GM18507 (cell line): ENCODE results near the gene AUP1.
"Not testable (repeated sequence)": the region's sequence is repeated elsewhere in the genome, so short reads cannot be mapped to it uniquely, and the experiment has no call there.

ENCODE experiments used
- DNase-seq: peaks from one replicate; pipeline ENCODE4 v3.0.0; 2011; ENCODE audit warnings: low read depth; ENCODE audit not compliant: insufficient read length; ENCODE audit errors: extremely low spot score
- FAIRE-seq: peaks from 2 replicates; lab custom pipeline; 2011; peaks lifted over from hg19 to GRCh38; lab: Jason Lieb, UNC

AUP1 gene

DNA sequence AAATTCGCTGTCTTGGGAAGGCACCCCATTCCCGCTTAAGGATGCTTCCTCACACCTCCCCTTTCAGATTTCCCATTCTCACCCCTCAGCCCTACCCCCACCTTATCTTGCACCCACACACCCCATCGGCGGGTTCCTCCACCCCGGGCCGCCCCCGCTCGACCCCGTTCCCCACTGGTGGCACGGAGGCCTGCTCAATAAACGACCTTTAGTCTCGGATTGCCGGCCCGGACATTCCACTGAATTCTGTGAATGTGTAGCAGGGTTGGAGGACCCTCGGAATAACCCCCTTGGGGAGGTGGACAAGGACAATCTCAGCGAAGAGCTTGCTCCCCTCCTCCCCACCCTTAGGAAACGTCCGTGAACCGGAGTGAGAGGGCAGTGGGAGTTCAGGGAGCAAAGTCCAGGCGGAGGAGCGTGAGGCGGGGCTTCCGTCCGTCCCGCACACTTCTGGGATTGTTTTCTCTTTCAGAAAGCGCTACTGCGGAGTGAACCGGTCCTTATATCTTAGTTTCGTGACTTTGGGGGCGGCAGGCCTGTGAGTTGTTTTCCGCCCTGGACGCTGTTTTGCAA lies 27.3 kb downstream of the AUP1 start:
- FAIRE-seq, result no peak
- no peak for DNase-seq

DNA sequence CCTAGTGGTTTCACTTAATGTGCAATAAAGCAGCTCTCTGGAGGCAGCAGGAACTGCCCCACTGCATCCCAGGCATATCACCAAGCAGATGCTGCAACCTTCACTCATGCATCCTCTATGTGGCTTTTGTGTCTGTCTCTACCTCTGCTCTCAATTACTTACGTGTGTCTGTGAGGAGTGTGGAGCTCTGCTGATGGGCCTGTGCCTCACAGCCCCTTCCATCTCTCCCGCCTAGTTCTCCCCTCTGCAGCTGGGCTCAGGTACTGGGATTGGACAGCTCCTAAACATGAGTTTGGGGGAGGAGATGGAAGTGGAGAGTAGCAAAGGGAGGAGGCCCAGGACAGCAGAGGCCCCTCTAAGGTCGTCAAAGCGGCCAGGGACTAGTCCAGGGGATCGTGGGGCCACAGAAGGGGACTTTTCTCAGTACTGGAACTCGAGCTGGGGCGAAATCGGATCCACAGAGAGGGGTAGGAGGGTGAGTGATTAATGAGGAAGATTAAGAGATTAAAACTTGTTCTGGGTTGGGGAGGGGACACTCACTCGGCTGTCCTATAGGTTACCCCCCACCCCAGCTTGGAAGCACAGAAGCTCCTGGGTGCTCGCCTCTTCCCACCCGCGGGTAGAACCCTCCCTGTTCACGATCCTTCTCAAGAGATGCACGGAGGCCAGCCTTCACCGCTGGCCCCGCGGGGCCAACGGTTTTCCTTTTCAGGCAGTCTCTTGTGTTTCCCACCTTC lies 28.0 kb downstream of the AUP1 start:
- no peak for FAIRE-seq
- DNase-seq, result no peak

DNA sequence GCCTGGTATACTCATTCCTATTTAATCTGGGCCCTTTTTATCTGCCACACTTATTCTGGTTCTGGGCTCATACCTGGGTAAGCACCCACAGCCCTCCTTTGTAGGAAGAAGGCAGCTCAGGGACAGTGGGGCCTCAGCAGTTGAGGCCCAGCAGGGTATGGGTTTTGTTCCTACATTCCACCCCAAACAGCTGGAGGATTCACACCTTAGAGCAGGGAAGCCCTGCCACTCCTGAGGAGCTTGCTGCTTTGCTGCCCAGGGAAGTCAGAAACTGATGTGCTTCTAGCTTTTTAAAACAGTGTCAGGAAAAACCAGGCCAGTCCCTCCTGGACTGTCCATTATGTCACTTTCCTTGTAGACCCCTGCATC lies 28.9 kb downstream of the AUP1 start:
- FAIRE-seq, result no peak
- DNase-seq, result no peak

DNA sequence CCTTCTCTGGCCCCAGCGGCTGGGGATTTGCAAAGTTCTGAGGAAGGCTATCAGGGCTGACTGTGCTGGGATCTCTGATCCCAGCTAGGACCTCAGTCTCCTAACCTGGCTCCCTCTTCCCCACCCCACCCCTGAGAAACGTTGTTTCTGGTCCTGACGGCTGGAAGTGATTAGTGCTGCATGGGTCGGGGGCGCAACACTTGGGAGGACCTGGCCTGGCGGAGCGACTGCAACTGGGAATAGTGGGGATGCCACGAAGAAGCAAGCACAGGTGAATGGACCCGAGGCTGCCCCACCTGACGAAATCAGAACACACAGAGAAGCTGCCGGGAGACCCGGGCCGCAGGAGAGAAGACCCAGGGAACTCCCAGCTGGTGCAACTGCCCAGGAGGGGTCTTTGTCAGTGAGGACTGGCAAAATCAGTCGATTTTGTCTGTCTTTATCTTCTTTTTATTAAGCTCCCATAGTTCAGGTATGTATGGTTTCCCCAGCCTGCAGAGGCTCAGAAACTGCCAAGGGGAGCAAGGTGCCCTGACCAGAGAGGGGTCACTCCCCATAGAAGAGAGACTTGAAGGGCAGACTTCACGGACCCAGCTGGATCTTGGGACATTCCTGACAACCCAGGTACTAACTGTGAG lies 29.4 kb downstream of the AUP1 start:
- DNase-seq, result no peak
- no peak for FAIRE-seq

DNA sequence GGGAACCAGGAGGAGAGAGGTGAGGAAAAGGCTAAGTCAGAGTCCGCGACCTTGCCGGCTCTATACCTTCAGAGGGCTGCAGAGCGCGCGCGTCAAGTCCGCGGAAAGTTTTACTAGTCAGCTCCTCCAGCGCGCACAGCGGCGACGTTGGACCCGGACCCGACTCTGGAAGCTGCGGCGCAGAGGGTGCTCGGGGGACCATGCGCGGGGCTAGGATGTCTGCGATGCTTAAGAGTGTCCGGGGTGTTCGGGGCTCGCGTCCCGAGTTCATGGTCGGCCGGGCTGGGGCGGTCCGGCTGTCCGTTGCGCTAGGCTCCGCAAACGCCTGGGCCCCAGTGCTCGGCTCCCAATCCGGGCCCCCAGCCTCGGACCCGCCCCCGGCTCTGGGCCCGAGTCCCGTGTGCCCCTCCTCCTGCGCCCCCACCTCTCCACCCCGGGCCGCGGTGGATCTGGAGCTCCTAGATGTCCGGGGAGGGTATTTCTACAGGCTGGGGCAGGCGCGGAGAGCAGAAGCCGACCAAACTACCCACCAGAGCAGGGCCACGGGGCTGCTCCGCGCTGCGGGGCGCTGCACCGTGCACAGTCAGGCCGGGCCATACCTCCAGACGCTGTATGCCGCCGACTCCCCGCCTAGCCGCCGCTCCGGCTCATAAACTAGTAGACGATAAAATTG lies 30.1 kb downstream of the AUP1 start, which contains the start of gene LBX2:
LBX2 (minus strand) TSS at position 337 of the 673 bp plus-strand sequence; CDS start at position 271, 66 bp downstream.
- DNase-seq (no peak), FAIRE-seq (no peak)

DNA sequence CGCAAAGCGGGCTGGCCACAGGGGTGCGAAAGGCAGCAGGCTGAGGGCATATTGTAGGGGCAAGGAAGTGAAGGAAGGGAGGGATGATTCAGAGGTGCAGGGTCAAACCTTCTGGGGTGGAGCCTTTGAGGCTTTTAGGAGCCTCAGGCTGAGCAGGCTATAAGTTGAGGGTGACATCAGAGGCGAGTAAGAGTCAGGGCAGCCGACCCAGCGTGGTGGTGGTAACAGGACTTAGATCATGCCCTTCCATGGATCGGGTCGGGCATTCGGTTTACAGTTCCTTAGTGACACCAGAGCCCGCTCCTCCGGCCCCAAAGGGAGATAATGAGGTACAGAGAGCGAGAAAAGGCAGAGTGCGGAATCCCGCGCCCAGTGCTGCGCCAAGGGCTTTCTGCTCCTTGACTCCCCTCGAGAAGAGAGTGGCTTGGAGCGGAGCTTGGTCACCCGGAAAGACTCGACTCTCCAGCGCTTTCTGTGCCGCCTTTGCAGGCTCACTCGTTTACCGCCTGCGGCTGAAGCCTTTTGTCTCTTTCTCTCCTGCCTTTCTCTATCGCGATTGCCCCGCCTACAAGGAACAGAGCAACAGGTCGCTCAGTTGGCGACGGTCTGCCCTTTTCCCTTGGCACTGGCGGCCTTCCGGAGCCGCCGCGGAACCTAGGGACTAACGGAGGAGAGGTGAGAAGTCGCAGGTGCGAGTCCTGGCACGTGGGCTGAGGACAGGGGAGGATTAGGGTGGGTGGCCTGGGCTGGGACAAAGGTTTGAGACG lies 30.8 kb downstream of the AUP1 start:
- no peak for FAIRE-seq
- DNase-seq, result no peak

DNA sequence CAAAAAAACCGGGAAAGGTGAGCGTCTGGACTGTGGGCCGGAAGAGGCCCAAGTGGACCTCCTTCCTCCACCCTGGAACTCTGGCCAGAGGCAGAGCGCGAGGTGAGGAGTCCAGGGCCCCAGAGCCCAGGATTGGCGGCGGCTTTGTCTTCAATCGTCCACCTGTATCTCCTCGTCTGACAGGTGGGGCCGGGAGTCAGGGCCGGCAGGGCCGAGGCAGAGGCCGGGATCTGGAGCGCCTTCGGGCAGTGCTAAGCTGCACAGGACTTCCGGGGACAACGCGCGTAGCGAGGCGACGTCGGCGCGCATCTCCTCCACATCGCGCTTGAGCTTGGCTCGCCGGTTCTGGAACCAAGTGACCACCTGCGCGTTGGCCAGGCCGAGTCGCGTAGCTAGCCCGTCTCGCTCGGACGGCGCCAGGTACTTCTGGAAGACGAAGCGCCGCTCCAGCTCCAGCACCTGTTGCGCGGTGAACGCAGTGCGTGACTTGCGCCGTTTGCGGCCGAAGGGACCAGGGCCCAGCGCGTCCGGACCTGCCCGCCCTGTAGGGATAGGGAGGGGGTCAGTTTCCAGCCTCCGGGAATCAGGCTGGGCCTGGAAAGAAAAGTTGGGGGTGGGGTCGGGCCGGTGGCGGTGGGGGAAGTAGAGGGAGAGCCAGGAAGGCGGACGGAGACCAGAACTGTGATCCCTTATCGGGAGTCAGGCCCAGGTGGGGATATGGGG lies 31.6 kb downstream of the AUP1 start:
- DNase-seq, result no peak

DNA sequence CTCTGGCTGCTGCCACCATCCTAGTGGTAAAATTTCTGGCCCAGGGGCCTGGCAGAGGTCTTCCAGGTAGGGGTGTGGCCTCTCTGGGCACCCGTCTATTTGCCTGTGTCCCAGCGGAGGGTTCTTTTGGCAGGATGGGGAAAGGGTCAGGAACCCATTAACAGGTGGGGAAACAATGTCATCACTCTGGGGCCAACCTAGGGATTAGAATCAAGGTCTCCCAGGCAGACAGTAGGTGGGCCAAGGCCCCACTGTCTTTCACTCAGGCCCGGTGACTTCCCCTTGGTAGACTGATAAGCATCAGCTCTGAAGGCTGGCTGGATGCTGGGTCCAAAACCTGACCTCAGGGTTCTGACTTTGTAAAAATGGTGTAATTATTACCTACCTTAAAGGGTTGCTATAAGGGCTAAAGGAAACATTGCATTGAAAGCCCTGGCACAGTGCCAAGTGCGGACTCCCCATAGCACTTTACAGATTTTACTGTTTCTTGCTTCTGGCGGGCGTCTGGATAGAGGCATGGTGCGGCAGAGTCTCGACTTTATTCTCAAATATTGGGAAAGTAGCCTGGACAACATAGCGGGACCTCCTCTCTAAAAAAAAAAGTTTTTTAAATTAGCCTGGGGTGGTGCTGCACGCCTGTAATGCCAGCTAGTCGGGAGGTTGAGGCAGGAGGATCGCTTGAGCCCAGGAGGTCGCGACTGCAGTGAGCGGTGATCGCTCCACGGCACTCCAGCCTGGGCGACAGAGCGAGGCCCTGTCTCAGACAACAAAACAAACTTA lies 32.3 kb downstream of the AUP1 start:
- DNase-seq (no peak), FAIRE-seq (no peak)

More for the DNA sequence above, 31.6 kb downstream of the AUP1 start:
- no peak for FAIRE-seq

DNA sequence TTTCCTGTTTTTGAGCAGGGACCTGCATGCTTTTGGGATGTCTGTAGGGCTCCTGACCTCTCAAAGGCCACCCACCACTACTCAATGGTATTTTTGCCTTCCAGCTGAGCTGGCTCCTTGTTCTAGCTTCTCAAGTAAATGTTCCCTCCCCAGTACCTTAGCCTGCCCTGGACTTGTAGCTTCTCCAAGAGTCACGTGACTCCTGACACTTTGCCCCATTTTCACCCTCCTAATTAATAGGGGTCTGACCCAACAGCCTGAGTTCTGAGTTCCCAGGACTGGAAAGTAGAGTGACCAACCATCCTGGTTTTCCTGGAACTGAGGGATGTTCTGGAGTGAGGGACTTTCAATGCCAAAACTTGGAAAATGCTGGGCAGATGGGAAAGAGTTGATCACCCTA lies 34.1 kb downstream of the AUP1 start:
- FAIRE-seq, result no peak
- no peak for DNase-seq

DNA sequence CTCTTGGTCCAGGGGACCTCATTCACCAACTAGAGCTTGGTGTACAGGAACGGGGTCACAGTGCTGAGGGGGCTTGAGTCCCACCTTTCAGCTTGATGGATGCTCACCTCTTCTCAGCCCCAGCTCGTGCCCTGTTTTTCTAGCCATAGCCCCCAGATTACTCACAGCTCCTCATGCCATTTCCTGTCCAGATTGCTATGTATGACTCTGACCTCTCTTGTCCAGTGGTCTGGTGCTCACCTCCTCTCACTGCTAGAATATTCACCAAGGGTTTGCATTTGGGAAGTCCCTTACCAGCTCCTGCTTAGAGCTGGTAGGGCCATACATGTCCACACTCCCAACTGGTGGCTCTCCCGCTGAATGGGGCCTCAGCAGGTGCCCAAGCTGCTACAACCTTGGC lies 36.0 kb downstream of the AUP1 start:
- no peak for FAIRE-seq
- no peak for DNase-seq

DNA sequence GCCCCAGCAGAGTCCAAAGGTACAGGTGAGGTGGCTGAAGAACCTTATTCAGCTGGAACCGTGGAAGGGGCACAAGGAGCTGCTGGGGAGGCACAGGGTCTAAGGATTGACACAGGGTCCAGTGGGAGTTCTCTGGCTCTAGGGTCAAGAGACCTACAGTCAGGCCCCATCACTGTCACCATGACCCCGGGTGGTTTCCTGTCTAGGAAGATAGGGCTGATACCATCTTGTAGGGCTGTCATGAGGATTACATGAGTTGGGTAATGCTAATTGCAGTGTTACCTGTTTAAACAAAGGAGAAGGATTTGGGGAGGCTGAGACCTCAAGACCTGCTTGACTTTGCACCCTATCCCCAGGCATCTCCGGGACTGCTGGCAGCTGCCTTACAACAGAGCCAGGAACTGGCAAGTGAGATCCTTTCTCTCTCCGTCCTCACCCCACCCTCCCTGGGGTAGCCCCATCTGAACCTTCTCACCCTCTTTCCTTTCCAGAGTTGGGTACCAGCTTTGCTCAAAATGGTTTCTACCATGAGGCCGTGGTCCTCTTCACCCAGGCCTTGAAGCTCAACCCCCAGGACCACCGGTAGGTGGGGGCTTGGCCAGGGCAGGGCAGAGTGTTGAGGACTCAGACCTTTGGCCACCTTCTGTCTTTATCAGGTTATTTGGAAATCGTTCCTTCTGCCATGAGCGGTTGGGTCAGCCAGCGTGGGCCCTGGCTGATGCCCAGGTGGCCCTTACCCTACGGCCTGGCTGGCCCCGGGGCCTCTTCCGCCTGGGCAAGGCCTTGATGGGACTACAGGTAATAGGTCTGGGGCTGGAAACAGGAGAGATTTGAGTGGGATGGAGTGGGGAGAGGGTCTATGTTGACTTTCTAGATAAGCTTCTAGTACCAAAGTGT lies 37.6 kb downstream of the AUP1 start:
- DNase-seq (no peak), FAIRE-seq (no peak)

DNA sequence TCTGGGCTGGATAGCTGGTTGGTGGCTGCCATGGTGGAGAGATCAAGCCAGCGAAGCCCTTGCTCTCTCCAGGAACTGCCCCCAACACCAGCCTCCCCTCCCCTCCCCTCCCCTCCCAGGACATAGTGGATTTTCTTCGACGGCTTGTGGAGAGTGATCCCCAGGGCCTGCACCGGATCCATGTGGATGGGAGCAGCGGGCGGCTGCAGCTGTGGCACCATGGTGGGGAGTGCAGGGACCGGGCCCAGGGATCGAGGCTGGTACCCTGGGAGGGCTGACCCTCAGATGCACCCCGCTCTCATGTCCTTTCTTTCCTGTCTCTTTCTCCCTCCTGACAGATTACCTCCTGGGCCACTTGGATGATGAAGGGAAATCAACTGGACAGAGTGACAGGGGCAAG lies 39.6 kb downstream of the AUP1 start:
- FAIRE-seq (no peak), DNase-seq (no peak)

DNA sequence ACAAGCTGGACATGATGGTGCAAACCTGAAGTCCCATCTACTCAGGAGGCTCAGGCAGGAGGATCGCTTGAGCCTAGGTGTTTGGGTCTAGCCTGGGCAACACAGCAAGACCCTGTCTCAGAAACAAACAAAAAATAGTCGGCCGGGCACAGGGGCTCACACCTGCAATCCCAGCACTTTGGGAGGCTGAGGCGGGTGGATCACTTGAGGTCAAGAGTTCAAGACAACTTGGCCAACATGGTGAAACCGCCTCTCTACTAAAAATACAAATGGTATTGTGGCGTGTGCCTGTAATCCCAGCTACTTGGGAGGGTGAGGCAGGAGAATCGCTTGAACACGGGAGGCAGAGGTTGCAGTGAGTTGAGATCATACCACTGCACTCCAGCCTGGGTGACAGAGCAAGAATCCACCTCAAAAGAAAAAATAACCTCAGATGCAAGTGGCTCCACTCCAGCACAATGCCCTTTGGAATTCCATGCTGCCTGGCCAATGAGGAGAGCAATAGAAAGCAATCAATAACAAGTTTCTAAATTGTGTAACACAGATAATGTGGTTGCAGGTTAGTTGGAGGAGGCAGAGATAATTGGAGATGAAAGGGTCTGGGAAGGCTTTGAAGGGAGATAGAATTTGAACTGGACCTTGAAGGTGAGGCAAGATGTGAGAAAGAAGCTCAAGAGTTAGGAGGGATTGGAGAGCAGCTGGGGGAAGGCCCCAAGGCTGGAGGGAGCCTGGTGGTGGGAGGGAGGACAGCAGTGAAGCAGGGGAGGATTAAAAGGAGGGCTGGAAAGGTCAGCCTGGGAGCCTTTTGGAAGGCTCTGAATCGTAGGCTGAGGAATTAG lies 40.6 kb downstream of the AUP1 start:
- DNase-seq, result no peak

DNA sequence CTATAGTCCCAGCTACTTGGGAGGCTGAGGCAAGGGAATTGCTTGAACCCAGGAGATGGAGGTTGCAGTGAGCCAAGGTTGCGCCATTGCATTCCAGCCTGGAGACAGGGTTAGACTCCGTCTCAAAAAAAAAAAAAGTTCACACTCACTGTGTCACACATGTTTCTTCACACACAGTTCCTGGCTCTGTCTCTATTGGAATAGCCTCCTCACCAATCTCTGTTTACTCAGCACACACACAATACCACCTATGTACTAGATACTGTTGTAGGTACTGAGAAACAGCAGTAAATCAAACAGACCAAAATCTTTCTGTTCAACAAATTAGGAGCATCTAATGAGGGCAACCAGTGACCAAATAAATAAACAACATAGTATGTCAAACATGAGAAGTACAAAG lies 43.4 kb downstream of the AUP1 start:
- FAIRE-seq (no peak), DNase-seq (no peak)

More for the DNA sequence above, 40.6 kb downstream of the AUP1 start:
- no peak for FAIRE-seq

DNA sequence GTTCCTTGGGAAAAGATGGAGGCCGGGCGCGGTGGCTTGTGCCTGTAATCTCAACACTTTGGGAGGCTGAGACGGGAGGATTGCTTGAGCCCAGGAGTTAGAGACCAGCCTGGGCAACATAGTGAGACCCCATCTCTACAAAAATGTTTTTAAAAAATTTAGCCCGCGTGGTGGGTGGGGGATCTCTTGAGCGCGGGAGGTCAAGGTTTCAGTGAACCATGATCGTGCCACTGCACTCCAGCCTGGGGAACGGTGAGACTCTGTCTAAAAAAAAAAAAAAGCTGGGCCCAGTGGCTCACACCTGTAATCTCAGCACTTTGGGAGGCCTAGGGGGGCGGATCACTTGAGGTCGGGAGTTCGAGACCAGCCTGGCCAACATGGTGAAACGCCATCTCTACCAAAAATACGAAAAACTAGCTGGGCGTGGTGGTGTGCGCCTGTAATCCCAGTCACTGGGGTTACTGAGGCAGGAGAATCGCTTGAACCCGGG lies 45.8 kb downstream of the AUP1 start:
- FAIRE-seq, DNase-seq: not testable (repeated sequence)
